IPS-NIHi11 (cell line): ENCODE results near the gene ATP5PO.

Experiments used
- DNase-seq: peaks from one replicate; pipeline ENCODE4 v3.0.0; 2012; ENCODE audit warnings: mixed read lengths, low spot score

ATP5PO gene

GRCh38 chr21:33899199-33899598 lies 16.4 kb downstream of the ATP5PO start:
- DNase-seq: no peak

DNA sequence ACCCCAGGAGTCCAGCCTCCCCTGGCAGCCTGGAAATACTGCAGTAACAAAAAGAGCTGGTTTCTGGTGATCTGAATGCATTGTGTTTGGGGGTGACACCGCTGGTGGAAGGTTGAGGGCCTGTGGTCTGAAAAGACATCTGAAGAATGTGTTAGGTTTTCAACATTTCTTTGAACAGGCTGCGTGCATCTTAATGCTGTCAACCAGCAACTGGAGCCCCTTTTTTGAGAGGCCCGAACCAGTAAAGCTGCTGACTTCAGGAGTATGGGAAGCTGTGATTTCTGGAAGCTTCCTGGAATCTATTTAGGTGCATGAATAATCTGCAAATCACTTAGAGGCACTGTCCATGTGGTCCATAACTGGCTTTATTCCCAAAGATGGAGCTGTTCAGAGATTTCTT lies 17.0 kb downstream of the ATP5PO start:
- no peak for DNase-seq

- DNase-seq: no peak
These were observed 17.9 kb downstream of the ATP5PO start for GRCh38 chr21:33897739-33898138.

DNA sequence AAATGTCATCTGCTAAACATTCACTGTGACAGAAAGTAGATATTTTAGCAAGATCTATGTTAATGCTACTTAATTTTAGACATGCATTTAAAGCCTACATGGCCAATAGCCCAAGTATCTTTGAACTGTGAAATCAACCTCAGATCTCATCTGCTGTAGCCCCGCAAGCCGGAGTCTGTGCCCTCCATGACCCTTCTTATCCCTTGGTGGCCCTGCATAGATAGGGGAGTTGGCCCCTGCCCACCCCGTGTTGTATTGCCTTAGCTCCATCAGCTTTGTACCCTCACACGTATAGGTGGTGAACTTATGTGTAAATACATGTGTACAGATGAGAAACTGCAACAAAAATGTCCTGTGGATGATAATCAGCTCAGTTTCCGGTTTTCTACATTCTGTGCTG lies 18.5 kb downstream of the ATP5PO start:
- no peak for DNase-seq

GRCh38 chr21:33896691-33897090 lies 18.9 kb downstream of the ATP5PO start:
- DNase-seq: no peak

DNA sequence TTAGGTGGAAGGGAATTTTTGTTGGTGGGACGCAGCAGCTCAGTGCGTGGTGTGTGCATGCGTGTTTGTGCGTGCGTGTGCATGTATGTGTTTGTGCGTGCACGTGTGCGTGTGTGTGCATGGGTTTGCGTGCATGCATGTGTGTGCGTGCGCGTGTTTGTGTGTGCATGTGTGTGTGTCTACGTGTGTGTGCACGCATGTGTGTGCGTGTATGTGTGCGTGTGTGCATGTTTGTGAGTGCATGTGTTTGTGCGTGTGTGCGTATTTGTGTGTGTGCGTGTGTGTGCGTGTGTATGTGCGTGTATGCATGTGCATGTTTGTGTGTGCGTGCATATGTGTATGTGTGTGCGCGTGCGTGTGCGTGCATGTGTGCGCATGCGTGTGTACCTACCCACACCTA lies 20.2 kb downstream of the ATP5PO start:
- DNase-seq: no peak

DNA sequence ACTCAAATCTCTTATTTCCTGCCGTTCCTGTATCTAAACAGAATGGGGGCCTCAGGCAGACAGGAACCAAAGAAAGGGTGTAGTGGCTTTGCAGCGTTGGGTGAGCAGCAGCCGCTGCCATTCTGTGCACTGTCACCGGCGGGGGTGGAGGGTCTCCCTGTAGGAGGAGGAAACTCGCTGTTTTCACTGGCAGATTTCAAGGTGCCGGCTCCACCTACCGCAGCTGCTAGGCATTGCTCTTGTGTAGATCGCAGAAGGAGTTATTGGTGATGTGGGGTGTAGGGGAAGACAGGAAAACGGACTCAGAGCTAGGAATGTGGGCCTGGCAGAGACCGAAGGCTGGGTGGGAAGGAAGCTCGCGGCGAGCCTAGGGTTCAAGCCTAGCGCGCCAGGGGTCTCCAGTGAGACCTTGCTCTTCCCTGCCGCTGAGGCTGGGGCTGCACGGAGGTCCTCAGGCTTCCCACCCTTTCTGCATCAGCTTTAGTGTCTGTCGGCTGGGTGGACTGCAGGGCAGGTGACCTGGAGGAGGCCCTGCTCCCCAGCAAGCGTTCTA lies 20.8 kb downstream of the ATP5PO start:
- peak; percentile 84 for DNase-seq

DNA sequence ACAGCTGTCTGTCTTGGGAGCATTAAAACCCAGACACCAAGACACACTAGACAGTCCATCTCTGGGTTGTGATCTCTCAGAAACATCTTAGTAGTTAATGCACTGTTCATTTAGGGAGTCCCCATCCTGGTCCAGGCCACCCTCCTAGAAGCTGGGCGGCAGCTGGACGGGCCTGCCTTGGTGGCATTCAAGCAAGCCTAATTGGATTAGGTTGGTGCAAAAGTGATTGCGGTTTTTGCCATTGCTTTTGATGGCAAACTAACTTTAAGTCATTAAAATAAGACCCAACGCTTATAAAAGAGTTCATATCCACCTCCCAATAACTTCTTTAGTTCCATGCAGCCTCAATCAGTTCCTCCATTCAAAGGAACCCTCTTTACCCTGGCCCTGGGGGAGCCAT lies 21.7 kb downstream of the ATP5PO start:
- DNase-seq: no peak

DNA sequence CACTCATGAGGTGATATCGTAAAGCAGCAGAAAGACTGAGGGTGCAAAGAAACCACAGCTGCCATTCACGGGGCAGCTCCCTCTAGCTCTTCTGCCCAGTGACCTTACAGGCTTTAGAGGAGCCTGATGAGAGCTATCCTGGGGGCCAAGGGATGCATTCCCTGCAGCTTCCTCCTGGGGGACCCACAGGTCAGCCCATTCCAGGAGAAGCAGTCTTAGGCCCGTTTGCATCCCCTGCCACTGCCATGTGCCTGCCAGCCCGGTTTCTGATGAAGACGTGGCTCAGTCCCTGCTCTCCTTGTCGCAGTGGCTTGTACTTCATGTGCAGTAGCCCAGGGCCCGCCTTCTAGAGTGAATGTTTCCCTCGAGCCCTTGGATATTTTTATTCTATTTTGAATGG lies 22.8 kb downstream of the ATP5PO start:
- DNase-seq: peak; percentile 74

- no peak for DNase-seq
These were observed 25.4 kb downstream of the ATP5PO start for GRCh38 chr21:33890187-33890586.

DNA sequence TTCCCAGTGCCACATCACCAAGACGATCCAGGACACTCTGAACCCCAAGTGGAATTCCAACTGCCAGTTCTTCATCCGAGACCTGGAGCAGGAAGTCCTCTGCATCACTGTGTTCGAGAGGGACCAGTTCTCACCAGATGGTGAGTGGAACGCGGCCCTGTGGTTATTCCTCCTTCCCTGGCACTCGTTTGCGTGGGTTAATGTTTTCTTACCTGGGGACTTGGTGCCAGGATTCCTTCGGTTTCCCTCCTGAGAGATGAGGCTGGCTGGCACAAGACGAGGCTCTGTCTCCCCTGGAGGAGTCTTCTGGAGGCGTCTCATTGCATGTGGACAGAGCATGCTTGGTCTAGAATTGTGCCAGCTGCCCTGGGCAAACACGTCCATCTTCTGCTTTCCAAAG lies 29.3 kb downstream of the ATP5PO start:
- DNase-seq: no peak

GRCh38 chr21:33885172-33885514 lies 30.5 kb downstream of the ATP5PO start:
- DNase-seq: no peak

- DNase-seq: no peak
These were observed 31.0 kb downstream of the ATP5PO start for GRCh38 chr21:33884376-33885171.

DNA sequence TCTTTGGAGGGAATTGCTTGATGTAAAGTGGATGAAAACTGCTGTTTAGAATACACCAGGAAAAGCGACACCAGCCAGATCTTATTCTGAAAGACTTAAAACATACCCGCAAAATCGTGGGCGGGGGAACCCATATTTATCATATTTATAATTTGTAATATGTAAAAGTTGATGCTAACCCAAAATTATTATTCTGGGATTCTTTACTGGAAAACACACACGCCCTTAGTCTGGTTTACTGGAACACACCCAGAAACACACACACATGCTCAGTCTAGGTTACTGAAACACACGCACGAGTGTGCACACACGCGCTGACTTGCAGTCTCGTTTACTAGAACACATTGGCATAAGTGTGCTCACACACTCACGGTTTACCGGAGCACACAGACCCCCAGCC lies 32.5 kb downstream of the ATP5PO start:
- no peak for DNase-seq

GRCh38 chr21:33881689-33882440 lies 33.7 kb downstream of the ATP5PO start:
- no peak for DNase-seq

DNA sequence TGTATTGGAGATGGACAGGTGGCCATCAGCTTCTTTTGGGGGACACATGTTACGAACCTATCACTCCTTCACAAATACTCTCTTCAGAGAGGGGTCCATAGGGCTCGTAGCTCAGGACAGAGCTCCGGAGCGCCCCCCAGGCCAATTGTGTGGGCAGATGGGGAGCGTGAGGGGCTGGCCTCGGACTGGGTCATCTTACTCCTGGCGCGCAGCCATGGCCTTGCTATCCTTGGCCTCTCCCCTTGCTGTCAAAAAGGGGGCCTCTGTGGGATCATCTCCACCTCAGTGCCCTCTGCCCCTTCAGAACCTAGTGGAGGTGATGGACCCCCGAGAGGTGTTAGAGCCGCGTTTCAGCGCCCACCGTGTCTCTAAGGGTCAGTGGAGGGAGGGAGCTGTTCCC lies 35.0 kb downstream of the ATP5PO start:
- no peak for DNase-seq

GRCh38 chr21:33878824-33879223 lies 36.8 kb downstream of the ATP5PO start:
- no peak for DNase-seq

DNA sequence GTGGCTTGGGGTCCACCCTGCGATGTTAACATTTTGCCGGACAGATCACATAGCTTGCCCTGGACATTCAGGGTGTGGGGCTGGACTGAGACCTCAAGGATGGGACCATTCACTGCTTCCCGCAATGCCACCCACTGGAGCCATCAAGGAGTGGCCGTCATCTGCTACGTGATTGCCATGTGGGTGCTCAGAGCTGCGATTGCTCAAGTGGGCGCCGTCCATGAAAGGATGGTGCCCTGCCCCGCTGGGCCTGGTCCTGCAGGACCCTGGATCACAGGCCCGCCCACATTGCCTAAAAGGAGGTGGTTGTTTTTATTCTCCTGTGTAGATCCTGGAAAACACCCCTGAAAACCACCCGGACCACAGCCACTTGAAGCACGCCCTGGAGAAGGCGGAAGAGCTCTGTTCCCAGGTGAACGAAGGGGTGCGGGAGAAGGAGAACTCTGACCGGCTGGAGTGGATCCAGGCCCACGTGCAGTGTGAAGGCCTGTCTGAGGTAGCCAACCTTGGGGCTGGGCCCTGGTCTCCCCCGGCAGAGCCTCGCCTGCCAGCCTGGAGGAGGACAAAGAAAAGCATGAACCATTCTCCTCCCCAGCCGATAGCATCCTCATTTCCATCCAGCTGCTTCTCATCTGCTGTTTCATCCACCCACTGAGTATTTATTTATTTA lies 40.4 kb downstream of the ATP5PO start:
- DNase-seq: no peak

- DNase-seq: no peak
These were observed 41.4 kb downstream of the ATP5PO start for GRCh38 chr21:33874161-33874560.

- DNase-seq: no peak
These were observed 42.6 kb downstream of the ATP5PO start for GRCh38 chr21:33872881-33873515.

DNA sequence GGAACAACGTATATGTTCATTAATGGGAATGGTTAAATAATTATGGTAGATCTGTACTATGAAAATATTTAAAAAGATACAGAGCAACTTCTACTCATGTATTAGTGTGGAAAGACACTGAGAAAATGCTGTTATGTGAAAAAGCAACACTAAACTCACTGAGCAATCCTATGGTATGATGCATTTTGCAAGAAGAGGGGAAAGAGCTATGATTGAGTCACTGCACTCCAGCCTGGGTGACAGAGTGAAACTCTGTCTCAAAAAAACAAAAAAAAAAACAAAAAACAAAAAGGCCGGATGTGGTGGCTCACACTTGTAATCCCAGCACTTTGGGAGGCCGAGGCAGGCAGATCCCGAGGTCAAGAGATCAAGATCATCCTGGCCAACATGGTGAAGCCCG lies 44.4 kb downstream of the ATP5PO start:
- DNase-seq: no peak

DNA sequence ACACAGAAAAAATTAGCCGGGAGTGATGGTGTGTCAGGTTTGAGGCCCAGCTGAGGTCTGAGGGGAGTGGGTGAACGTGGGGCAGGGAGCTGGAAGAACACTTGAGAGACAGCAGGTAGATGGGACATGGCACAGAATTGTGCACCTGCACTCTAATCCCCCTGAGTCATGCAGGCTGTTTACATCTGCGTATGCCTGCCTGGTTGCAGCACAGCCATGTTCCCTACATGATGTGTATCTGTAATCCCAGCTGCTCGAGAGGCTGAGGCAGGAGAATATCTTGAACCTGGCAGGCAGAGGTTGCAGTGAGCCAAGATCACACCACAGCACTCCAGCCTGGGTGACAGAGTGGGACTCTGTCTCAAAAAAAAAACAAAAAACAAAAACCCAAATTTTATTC lies 44.8 kb downstream of the ATP5PO start:
- no peak for DNase-seq
